H1 (cell line): ENCODE results near the gene MYOM1. TPM values are rescaled to one million over a fixed set of nuclear protein-coding genes. Genes with fewer than 3 reads are reported as not detected.

Experiments
- CTCF ChIA-PET: fragments of 300-600 bp; sonication (Branson Sonifier 250); formaldehyde crosslinking; loops from one replicate; lab custom pipeline; 2021; ENCODE audit not compliant: partially characterized antibody; lab: Charles Lee
- POLR2A ChIA-PET: fragments of 300-600 bp; sonication (Branson Sonifier 250); formaldehyde crosslinking; loops from one replicate; lab custom pipeline; 2021; ENCODE audit warnings: inconsistent platforms; ENCODE audit not compliant: partially characterized antibody; lab: Charles Lee
- DNase-seq, 2 experiments: peaks; one replicate each; pipeline versions ENCODE4 v3.0.0 to v3.0.0-alpha.2; 2010 to 2022; ENCODE audit warnings: low spot score in 2 of 2, low read depth in 1 of 2, mixed read lengths in 1 of 2
- FAIRE-seq: peaks from 2 replicates; lab custom pipeline; 2011; peaks lifted over from hg19 to GRCh38; lab: Jason Lieb, UNC
- H2AFZ ChIP-seq: 2 replicates; pipeline ENCODE4 v1.8.1; 2012; ENCODE audit warnings: low read length, inconsistent platforms
- H2AK5ac ChIP-seq: 2 replicates; pipeline ENCODE4 v1.6.1; 2013; ENCODE audit warnings: low read depth, low read length
- H2BK120ac ChIP-seq: replicated peaks from 2 replicates; pipeline ENCODE3; 2013; ENCODE audit warnings: low read depth, low read length, inconsistent platforms
- H2BK12ac ChIP-seq: 2 replicates; pipeline ENCODE4 v1.6.1; 2013; ENCODE audit warnings: low read depth, low read length
- H2BK15ac ChIP-seq: 2 replicates; pipeline ENCODE4 v1.6.1; 2013; ENCODE audit warnings: low read length
- H2BK20ac ChIP-seq: 2 replicates; pipeline ENCODE4 v1.6.1; 2013; ENCODE audit warnings: low read length
- H2BK5ac ChIP-seq: 2 replicates; pipeline ENCODE4 v1.6.1; 2013; ENCODE audit warnings: low read depth, low read length
- H3K14ac ChIP-seq: 2 replicates; pipeline ENCODE4 v1.6.1; 2013; ENCODE audit warnings: inconsistent platforms; ENCODE audit not compliant: insufficient read length
- H3K18ac ChIP-seq: 2 replicates; pipeline ENCODE4 v1.6.1; 2013; ENCODE audit warnings: low read length; ENCODE audit errors: extremely low read depth
- H3K23ac ChIP-seq: 2 replicates; pipeline ENCODE4 v1.6.1; 2013; ENCODE audit warnings: inconsistent platforms; ENCODE audit not compliant: insufficient read length
- H3K23me2 ChIP-seq: 2 replicates; pipeline ENCODE4 v1.6.1; 2013; ENCODE audit warnings: low read depth, low read length
- H3K27ac ChIP-seq: 2 replicates; pipeline ENCODE4 v1.6.1; 2011; ENCODE audit warnings: low read depth, low read length, inconsistent platforms
- H3K27me3 ChIP-seq, 4 experiments: replicated peaks in 1 of 4; 1 replicate in 1 of 4; 2 replicates in 3 of 4; pipeline versions ENCODE4 v1.6.1 to v1.8.1; 2011 to 2013; ENCODE audit warnings: low read length in 3 of 4, mild to moderate bottlenecking in 3 of 4, inconsistent platforms in 2 of 4, mixed read lengths in 2 of 4, moderate library complexity in 1 of 4; ENCODE audit not compliant: control insufficient read depth in 3 of 4, insufficient read depth in 3 of 4; ENCODE audit errors: extremely low read depth in 1 of 4
- H3K36me3 ChIP-seq, 4 experiments: 2 replicates each; pipeline versions ENCODE4 v1.6.1 to v1.8.1; 2011 to 2013; ENCODE audit warnings: mild to moderate bottlenecking in 4 of 4, low read length in 3 of 4, moderate library complexity in 2 of 4, control low read depth in 1 of 4, inconsistent platforms in 1 of 4; ENCODE audit not compliant: insufficient read depth in 4 of 4, control insufficient read depth in 2 of 4
- H3K4ac ChIP-seq: replicated peaks from 2 replicates; pipeline ENCODE3; 2013; ENCODE audit warnings: low read length, low read depth, mixed read lengths, inconsistent platforms; ENCODE audit not compliant: insufficient read length
- H3K4me1 ChIP-seq, 4 experiments: replicated peaks in 1 of 4; 1 replicate in 1 of 4; 2 replicates in 3 of 4; pipeline versions ENCODE4 v1.6.1 to v1.8.1; 2011 to 2013; ENCODE audit warnings: low read length in 3 of 4, inconsistent platforms in 2 of 4, mixed read lengths in 1 of 4; ENCODE audit not compliant: insufficient read depth in 4 of 4, control insufficient read depth in 3 of 4
- H3K4me2 ChIP-seq, 2 experiments: 2 replicates each; pipeline versions ENCODE4 v1.6.1 to v1.8.1; 2011 to 2013; ENCODE audit warnings: low read depth in 2 of 2, low read length in 2 of 2, control low read depth in 1 of 2, inconsistent platforms in 1 of 2, mild to moderate bottlenecking in 1 of 2; ENCODE audit not compliant: insufficient read depth in 1 of 2
- H3K4me3 ChIP-seq, 4 experiments: fragments of 200-600, 300-600 bp in 1 of 4; sonication (generic), shearing (Covaris generic), sonication (Bioruptor Twin) in 1 of 4; 2 replicates each; pipeline versions ENCODE4 v1.5.1 to v1.8.1; 2011 to 2016; ENCODE audit warnings: low read length in 4 of 4, low read depth in 3 of 4, control low read depth in 2 of 4, inconsistent platforms in 2 of 4, mild to moderate bottlenecking in 2 of 4, mixed read lengths in 1 of 4, moderate library complexity in 1 of 4; ENCODE audit not compliant: insufficient read depth in 2 of 4; ENCODE audit errors: extremely low read depth in 1 of 4
- H3K56ac ChIP-seq: replicated peaks from 2 replicates; pipeline ENCODE3; 2013; ENCODE audit warnings: low read depth, mild to moderate bottlenecking, mixed read lengths, low read length, inconsistent platforms; ENCODE audit not compliant: insufficient read length
- H3K79me1 ChIP-seq: 2 replicates; pipeline ENCODE4 v1.6.1; 2013; ENCODE audit warnings: low read depth, low read length, control low read depth
- H3K79me2 ChIP-seq, 2 experiments: 2 replicates each; pipeline versions ENCODE4 v1.6.1 to v1.8.1; 2012 to 2013; ENCODE audit warnings: low read length in 2 of 2, mild to moderate bottlenecking in 2 of 2, inconsistent platforms in 1 of 2; ENCODE audit not compliant: insufficient read depth in 2 of 2, control insufficient read depth in 1 of 2
- H3K9ac ChIP-seq, 4 experiments: replicated peaks in 1 of 4; 1 replicate in 1 of 4; 2 replicates in 3 of 4; pipeline versions ENCODE4 v1.6.1 to v1.8.1; 2011 to 2013; ENCODE audit warnings: low read depth in 3 of 4, low read length in 3 of 4, control low read depth in 2 of 4, mild to moderate bottlenecking in 2 of 4, moderate library complexity in 2 of 4, inconsistent platforms in 1 of 4; ENCODE audit errors: extremely low read depth in 1 of 4
- H3K9me3 ChIP-seq, 2 experiments: 2 replicates each; pipeline versions ENCODE4 v1.6.1 to v1.8.1; 2012 to 2013; ENCODE audit warnings: mild to moderate bottlenecking in 2 of 2, moderate library complexity in 2 of 2, control low read depth in 1 of 2, inconsistent platforms in 1 of 2, low read depth in 1 of 2, low read length in 1 of 2, mixed read lengths in 1 of 2; ENCODE audit not compliant: insufficient read depth in 2 of 2
- H4K20me1 ChIP-seq, 2 experiments: replicated peaks in 1 of 2; 2 replicates each; pipeline versions ENCODE3 to v1.8.1; 2011 to 2013; ENCODE audit warnings: inconsistent platforms in 2 of 2, low read length in 2 of 2, mild to moderate bottlenecking in 1 of 2; ENCODE audit not compliant: insufficient read depth in 2 of 2, control insufficient read depth in 1 of 2
- H4K5ac ChIP-seq: 2 replicates; pipeline ENCODE4 v1.6.1; 2013; ENCODE audit warnings: low read length, low read depth, mixed read lengths, inconsistent platforms; ENCODE audit not compliant: insufficient read length
- H4K8ac ChIP-seq: 2 replicates; pipeline ENCODE4 v1.8.0; 2013; ENCODE audit warnings: mild to moderate bottlenecking, moderate library complexity, low read length, inconsistent platforms; ENCODE audit not compliant: insufficient read depth; ENCODE audit errors: extremely low read depth
- H4K91ac ChIP-seq: replicated peaks from 2 replicates; pipeline ENCODE3; 2013; ENCODE audit warnings: low read length, mixed read lengths, inconsistent platforms; ENCODE audit not compliant: insufficient read length
- EZH2 ChIP-seq: fragments of 200-600 bp; sonication (generic); IDR thresholded peaks from 2 replicates; pipeline ENCODE4 v1.7.1; 2012; ENCODE audit warnings: low read depth, mild to moderate bottlenecking, moderate library complexity, low read length, inconsistent platforms; ENCODE audit not compliant: severe bottlenecking
- POLR2AphosphoS5 ChIP-seq: IDR thresholded peaks from 2 replicates; pipeline ENCODE4 v1.6.1; 2011; ENCODE audit warnings: low read depth, low read length
- RXRA ChIP-seq: IDR thresholded peaks from 2 replicates; pipeline ENCODE4 v1.6.1; 2011; ENCODE audit warnings: low read depth, mild to moderate bottlenecking, low read length, moderate library complexity; ENCODE audit not compliant: insufficient read depth
- WGBS, 2 experiments: shearing (Covaris generic) in 1 of 2; methylation state at CpG; one replicate each; pipeline versions ENCODE4 v1.1.6 to v1.1.7; 2013 to 2015; ENCODE audit warnings: low lambda C conversion rate in 2 of 2, mixed read lengths in 2 of 2, inconsistent platforms in 1 of 2, low coverage in 1 of 2, missing lambda C conversion rate in 1 of 2; ENCODE audit not compliant: insufficient replicate concordance in 2 of 2, insufficient coverage in 1 of 2, insufficient read length in 1 of 2; ENCODE audit errors: extremely low coverage in 1 of 2, missing lambda C conversion rate in 1 of 2; 5-methylcytosine and 5-hydroxymethylcytosine counted together
- polyA plus RNA-seq, 7 experiments: library from polyadenylated mRNA; depleted of rRNA in 3 of 7; stranded (reverse) in 5 of 7; unstranded in 2 of 7; fragments of >200 nt in 5 of 7; fragments of 200-250 nt in 2 of 7; gene quantifications; 1 replicate in 5 of 7; 2 replicates in 1 of 7; 4 replicates in 1 of 7; pipeline versions ENCODE4 v1.2.1 to v1.2.3, GENCODE V29; 2011 to 2013; ENCODE audit warnings: missing spikeins in 2 of 7, mixed read lengths in 2 of 7
- total RNA-seq: library from RNA; stranded (reverse); fragmentation: NEBNext Ultra II Directional; extraction: Animal tissue kit (Norgen Biotek cat#: 25700); gene quantifications from 2 replicates; pipeline ENCODE4 v1.2.1, GENCODE V29; 2021

The MYOM1 gene
- total and polyA plus RNA-seq, 2 of the 8 experiments (the other 6 are each of a cell fraction or from before 2014, with no cell fraction given) = 0.06 to 0.32 TPM

DNA sequence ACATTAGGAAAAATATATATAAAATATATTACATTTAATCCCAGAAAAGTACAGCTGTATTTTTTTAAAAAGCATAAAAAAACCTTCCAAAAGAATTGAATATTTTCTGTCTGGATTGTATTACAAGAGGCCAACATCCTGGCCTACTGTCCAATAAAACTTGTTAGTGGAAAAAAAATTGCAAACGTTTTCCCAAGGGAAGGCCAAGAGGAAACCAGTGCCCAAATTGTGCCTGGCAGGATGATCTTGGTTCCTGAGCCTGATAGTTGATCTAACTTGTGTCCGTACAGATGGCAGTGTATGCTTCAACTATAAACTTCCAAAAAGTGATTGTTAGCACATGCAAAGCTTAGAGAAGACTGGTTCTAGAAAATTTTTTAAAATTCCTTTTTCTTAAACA is 116.2 kb downstream of the MYOM1 start:
- no peak for FAIRE-seq
- no peak overlapping the region for H3K4me2 ChIP-seq
- POLR2A ChIA-PET = no interaction called here
- TF ChIP-seq POLR2AphosphoS5 (no peak), EZH2 (no peak), RXRA (no peak)

More for the DNA sequence above, 116.2 kb downstream of the MYOM1 start:
- no peak overlapping the region for H2BK120ac ChIP-seq
- H3K4me1 ChIP-seq = no peaks in the 10 kb centered on the region
- H4K5ac ChIP-seq = no peak overlapping the region
- H3K27ac ChIP-seq = no peak overlapping the region
- H3K9me3 ChIP-seq = no peaks in the 10 kb centered on the region
- H3K23ac ChIP-seq = no peak overlapping the region
- no peaks in the 10 kb centered on the region for H3K79me2 ChIP-seq
- H2BK5ac ChIP-seq = no peak overlapping the region
- H4K20me1 ChIP-seq = no peaks in the 10 kb centered on the region
- no peaks in the 10 kb centered on the region for H3K36me3 ChIP-seq
- H3K9ac ChIP-seq = no peak overlapping the region
- H3K4ac ChIP-seq = no peak overlapping the region
- H2AFZ ChIP-seq = no peak overlapping the region
- H3K14ac ChIP-seq = no peak overlapping the region
- H4K91ac ChIP-seq = no peak overlapping the region
- no peak overlapping the region for H3K56ac ChIP-seq
- H3K79me1 ChIP-seq = no peaks in the 10 kb centered on the region
- H2BK20ac ChIP-seq = no peak overlapping the region
- no peak overlapping the region for H2BK12ac ChIP-seq
- no peak overlapping the region for H2BK15ac ChIP-seq
- H3K18ac ChIP-seq = no peak overlapping the region
- no peak overlapping the region for H4K8ac ChIP-seq
- H2AK5ac ChIP-seq = no peak overlapping the region
- WGBS, 2 experiments = 79% methylated on average over 2 of the region's 2 CpGs; no CpG with 5 or more reads in 1 of the 2 experiments
- H3K23me2 ChIP-seq = no peaks in the 10 kb centered on the region
- CTCF ChIA-PET = no interaction called here
- peaks cover 0 to 1% (median 0%) of the 10 kb centered on the region in 4 experiments; a peak in 1 of 7 replicates for H3K27me3 ChIP-seq
- no peak overlapping the region for H3K4me3 ChIP-seq
- DNase-seq = no peak
